Testis (tissue), 2 donors: Measurements from ENCODE around the gene G6PC2.

Source experiments
- CTCF ChIP-seq, 3 experiments: fragments of 450-650 bp in 2 of 3; fragments of 200-600 bp in 1 of 3; sonication (generic) in 1 of 3; IDR thresholded peaks; one replicate each; pipeline ENCODE4 v1.5.1; 2016 to 2019; ENCODE audit warnings: antibody characterized with exemption in 3 of 3, mild to moderate bottlenecking in 2 of 3, moderate library complexity in 1 of 3
- POLR2A ChIP-seq: fragments of 450-650 bp; IDR thresholded peaks from one replicate; pipeline ENCODE4 v1.6.1; 2017; ENCODE audit warnings: antibody characterized with exemption, mild to moderate bottlenecking, moderate library complexity

GRCh38 chr2:168944065-168944464 is 43.0 kb downstream of the G6PC2 start:
- TF ChIP-seq CTCF (IDR thresholded peaks at IDR 0.05) (no peak), POLR2A (no peak)
